ENCODE data around the gene PLA2G6.
"Not testable (repeated sequence)": the region's sequence is repeated elsewhere in the genome, so short reads cannot be mapped to it uniquely, and the experiment has no call there.

PLA2G6 gene

DNA sequence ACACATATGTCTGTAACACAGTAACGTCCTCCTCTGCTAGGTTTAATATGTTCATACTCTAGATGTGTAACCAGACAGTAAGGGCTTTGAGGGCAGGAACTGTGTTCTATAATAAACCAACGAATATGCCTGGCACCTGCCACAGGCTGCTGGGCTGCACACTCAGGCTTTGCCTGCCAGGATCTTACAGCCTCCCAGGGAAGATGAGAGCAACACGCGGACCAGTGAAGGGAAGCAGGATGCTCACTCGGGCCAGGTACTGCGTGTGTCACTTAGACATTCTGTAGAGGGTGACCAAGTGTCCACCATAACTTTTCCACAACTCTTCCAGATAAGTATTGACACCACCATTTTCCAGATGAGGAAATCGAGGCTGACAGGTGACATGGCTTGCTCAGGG, 49.5 kb downstream of the PLA2G6 start:
- no peak for DNase-seq (ENCODE audit: low read depth in 2 of 2)

DNA sequence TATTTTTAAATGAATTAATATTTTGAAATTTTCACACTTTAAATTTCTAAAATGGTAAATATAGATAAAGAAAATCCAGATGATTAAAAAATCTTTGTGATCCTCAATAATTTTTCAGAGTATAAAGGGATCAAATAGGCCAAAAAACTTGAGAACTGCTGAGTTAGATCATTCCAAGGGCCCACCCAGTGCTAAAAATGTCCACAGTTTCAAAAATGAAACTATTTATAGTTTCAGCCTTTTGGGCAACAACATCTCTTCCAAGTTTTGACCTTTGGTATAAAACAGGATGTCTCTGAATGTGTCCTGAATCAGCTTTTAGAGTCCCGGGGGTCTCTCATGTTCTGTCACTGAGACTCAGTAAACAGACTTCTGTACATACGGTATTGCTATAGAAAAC, 50.2 kb downstream of the PLA2G6 start:
- no peak for DNase-seq (ENCODE audit: low read depth in 2 of 2)

DNA sequence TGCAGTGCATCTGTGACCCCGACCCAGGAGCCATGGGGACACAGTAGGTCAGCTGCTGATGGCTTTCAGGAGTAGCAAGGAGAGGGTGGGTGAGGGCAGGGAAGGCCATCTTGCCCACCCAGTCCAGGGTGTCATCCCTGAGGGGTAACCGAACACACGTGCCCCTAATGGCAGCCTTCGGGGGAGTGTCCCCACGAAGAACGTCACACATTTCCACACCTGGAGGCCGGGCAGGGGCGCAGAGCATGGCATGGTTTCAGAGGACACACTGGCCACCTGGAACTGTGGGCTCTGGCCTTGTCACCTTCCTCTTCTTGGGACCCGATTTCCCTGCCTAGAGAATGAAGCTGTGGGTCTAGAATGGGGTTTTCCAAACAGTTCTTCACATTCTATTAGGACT, 51.8 kb downstream of the PLA2G6 start:
- no peak for DNase-seq (ENCODE audit: low read depth in 2 of 2)

DNA sequence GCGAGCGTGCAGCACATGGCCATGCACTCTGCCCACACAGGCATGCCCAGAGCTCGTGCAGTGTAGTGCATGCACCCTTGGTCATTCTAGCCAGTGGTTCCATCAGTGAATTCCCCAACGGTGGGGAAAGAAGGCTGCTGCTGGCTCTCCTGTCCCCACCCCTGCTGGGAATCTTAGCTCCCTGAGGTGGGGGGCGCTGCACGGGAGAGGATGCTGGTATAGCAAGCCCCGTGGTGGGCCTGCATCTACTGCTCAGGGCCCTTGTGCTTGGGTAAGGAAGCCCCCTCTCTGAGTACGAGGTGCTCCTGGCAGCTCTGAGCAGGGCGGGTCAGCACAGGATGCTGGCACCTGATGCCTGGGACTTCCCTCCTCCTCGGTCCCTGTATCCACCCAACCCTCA, 52.6 kb downstream of the PLA2G6 start:
- DNase-seq (ENCODE audit: low read depth in 2 of 2), result no peak

DNA sequence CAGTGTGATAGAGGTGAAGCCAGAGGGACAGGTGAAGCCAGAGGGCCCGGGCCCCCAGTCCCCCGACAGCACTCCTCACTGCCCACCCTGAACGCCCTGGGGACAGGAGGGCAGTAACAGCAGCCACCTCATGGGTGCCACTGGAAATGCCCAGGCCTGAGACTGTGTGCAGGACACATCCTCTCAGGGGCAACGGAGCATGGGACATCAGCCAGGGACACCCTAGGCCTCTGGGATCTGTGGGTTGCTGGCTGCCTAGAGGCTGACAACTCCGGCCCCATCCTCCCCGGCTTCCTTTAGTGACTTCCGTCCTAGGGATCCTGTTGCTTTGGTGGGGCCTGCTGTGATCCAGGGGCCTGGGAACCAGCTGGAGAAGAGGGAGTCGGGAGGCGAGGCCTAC, 53.8 kb downstream of the PLA2G6 start:
- no peak for DNase-seq (ENCODE audit: low read depth in 2 of 2)

DNA sequence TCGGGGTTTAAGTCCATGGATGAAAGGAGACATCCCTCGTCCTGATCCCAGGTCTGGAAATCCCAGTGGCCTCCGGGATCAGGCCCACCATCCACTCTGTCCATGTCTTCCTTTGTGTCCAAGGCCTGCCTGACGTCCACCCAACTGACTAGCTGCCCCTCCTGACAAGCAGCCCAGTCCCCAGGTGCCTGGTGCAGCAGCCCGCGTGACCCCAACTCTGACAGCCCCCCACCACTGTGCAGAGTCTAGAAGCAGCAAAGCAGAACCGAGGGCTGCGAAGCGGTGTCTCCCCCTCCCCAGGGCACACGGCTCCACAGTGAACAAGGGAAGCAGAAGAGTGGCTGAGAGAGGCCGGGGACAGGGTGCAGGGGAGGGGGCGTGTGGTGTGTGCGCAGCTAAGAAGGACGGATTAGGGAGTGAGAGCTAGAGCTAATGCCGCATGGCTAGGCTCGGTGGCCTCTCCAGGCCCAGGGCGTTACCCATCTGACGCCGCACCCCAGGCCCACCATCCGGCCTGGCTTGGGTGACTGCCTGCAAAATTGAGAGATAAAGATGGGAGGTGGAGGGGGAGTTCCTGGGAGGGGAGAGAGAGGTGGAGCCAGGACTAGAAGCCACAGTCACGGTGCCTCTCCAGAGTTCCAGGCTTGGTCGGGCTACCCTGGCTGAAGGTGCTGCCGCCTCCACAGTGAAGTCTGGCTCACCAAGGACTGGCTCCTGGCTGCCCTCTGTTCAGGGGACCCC, 54.5 kb downstream of the PLA2G6 start:
- DNase-seq (ENCODE audit: low read depth in 2 of 2), result no peak

DNA sequence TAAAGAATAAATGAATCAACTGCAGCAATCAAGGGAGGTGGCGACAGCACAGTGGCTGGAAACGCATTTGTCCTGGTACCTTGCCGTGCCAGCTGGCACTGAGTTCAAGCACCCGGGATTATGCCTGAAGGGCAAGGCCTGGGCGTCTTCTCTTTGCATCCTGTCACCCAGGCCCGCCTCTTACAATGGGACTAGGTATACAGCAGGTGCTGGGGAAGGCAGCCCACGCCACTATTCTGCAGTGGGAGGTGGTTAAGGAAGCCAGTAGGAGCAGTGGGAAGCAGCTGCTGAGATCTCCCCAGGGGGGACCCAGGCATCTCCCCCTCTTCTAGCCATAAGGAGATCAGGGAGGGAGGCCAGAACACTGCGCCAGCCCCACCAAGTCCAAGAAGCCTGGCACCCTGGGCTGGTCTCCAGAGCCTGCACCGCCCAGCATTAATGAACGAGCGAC, 55.9 kb downstream of the PLA2G6 start:
- DNase-seq (ENCODE audit: low read depth in 2 of 2), result no peak

DNA sequence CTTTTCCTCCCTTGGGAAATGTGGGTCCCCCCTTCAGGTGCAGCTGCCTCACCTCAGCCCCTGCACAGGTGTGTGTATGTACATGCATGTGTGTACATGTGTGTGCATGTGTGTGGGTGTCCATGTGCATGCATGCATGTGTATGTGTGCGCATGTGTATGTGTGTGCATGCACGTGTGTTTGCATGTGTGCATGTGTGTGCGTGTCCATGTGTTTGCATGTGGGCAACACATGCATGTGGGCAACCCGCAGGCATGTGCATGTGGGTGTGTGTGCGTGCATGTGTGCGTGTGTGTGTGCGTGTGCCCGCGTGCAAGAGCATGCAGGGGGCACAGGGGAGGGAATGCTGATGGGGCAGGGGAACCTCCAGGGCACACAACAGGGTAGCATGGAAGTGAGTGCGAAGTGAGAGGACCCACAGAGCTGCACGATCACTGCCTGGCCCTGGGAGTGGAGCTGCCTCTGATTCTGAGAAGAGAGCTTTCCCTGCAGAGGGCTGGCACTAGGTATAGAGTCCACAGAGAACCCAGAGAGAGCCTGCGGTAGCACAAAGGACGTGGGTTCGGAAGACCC, 56.5 kb downstream of the PLA2G6 start:
- no peak for DNase-seq (ENCODE audit: low read depth in 2 of 2)

DNA sequence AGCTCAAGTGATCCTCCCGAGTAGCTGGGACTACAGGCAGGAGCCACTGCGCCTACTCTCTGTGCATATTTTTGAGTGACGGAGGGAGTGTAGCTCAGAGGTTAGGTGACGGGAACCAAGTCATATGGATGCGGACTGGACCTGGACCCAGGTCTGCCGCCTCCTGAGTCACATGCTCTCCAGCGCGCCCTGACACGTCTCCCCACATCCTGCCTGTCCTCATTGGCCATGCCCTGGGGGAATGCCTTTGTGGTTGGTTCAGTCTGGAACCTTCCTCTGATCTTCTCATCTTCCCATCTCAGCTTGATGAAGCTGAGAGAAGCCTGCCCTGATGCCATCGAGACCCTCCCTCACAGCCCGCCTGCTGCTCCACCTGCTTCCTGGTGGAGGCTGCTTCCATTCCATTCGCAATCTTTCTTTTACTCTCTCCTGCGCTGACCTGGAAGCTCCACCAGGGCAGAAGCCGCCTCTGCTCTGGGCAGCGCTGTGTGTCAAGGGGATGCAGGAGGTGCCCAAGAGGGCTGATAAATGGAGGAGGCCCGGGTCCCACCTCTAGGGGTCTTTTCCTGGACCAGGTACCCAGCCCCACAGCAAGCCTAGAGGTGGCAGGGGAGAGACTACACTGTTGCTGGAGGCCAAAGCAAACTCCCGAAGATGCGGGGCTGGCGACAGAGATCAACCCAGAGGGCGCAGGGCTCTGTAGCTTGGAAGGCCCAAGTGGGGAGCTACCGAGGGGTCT, 57.2 kb downstream of the PLA2G6 start:
- no peak for DNase-seq (ENCODE audit: low read depth in 2 of 2)

DNA sequence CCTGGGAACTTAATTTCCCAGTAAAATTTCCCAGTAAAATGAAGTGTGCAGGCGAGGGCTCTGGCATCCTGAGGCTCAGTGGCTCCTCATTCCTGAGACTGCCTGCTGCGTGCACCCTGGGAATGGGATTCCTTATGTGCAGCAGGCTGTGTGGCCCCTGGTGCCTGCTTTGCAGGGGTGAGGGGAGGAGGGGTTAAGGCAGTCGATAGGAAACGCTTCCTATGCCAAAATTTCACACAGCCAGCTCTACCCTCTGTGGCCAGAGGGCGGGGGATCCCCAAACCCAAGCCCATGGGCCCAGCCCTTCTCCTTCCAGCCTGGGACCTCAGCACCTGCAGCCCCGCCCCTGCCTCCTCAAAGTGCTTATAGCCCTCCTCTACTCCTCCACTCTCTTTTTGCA, 59.0 kb downstream of the PLA2G6 start:
- DNase-seq (ENCODE audit: low read depth in 2 of 2), result no peak

DNA sequence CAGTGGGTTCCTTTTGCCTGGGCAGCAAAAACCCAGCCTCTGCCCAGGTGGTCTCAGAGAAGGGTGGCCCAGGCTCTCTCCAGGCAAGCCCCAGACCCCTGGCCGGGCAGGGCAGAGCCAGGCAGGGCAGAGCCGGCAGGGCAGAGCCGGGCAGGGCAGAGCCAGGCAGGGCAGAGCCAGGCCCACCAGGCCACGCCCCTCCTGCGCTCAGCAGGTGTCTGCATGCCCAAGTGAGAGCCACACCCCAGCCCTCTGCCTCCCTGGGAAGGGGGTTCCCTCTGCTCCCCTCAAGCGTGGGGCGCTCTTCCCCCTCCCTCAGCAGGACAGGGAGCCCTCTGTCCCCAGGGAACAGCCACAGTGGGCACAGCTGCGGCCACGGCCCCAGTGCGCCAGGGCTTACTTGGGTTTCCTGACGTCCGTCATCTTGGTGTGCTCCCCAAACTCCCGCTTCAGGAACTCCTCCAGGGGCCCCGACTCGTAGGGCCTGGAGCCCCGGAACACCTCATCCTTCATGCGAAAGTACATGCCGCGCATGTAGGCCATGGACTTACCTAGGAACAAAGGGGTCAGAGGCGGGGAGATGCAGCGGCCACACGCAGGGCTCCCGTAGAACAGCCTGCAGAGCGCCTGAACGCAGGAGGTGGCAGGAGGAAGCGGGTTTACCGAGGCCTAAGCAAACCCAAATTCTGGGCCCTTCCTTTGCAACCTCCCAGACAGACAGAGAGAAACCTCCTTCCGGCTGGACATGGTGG, 61.1 kb downstream of the PLA2G6 start:
- no peak for DNase-seq (ENCODE audit: low read depth in 2 of 2)

DNA sequence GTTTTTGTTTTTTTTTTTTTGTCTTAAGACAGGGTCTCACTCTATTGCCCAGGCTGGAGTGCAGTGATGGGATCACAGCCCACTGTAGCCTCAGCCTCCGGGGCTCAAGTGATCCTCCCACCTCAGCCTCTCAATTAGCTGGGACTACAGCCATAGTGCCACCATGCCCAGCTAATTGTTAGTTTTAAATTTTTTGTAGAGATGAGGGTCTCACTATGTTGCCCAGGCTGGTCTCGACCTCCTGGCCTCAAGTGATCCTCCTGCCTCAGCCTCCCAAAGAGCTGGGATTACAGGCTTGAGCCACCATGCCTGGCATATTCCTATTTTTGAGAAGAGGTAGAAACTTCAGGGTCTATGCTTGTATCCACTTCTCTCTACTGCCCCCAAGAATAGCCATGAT, 62.9 kb downstream of the PLA2G6 start:
- DNase-seq (ENCODE audit: low read depth in 2 of 2), result not testable (repeated sequence)

DNA sequence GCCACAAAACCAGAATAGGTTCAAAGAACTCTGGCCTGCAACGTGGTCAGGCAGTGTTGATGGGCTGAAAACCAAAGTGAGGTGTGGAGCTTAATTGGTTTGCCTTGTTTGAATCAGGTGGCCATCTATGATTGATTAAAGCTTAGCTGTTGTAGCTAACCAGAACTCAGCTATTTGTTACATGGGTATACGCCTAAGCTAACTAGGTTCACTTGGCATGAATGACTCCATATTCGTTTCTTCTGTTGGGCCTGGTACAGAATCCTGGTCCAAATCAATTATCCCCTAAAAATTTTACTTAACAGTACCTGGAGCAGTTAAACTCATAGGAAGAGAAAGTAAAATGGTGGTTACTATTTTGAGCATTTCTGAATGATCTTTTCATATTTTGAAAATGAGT, 63.4 kb downstream of the PLA2G6 start:
- DNase-seq (ENCODE audit: low read depth in 2 of 2), result no peak

DNA sequence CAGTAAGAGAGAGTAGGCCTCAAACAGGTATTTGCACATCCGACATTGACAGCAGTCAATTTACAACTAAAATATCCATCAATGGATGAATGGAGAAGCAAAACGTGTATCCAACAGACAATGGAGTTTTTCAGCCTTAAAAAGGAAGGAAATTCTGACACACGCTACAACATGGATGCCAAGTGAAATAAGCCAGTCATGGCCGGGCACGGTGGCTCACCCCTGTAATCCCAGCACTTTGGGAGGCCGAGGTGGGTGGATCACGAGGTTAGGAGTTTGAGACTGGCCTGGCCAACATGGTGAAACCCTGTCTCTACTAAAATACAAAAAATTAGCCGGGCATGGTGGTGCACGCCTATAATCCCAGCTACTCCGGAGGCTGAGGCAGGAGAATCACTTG, 64.1 kb downstream of the PLA2G6 start:
- DNase-seq (ENCODE audit: low read depth in 2 of 2), result not testable (repeated sequence)

DNA sequence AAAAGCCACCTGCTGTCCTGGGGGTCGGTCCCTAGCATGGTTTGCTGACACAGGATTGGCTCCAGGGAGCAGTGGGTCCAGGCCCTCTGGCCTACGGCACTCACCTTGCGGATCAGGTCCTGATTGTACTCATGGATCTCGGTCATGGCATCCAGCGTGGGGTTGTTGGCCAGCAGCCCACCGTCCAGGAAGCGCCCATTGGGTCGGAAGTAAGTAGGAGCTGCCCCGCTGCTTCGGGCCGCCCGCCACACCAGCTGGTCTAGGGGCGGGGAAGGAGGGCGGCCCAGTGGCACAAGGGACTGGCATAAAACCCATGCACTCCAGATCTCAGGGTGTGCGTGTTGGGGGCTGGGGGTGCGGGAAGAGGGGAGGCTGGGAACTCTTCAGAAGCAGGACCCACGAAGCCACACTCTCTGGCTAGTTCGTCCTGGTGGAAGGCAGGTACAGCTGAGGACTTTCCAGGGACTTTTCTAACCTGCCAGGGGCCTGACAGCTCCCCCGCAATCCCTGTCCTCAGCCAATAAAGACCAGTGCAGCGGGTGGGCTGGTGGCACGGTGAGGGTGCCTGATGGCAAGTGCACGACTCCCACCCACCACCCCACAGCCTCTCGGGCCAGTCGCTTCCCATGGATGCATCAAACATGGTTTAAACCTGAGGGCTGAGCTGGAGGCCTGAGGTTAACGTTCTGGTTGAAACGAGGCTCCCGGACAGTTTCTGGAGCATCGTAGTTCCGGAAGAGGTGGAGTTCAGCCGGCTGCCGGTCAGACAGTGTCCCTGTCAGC, 66.0 kb downstream of the PLA2G6 start:
- no peak for DNase-seq (ENCODE audit: low read depth in 2 of 2)

DNA sequence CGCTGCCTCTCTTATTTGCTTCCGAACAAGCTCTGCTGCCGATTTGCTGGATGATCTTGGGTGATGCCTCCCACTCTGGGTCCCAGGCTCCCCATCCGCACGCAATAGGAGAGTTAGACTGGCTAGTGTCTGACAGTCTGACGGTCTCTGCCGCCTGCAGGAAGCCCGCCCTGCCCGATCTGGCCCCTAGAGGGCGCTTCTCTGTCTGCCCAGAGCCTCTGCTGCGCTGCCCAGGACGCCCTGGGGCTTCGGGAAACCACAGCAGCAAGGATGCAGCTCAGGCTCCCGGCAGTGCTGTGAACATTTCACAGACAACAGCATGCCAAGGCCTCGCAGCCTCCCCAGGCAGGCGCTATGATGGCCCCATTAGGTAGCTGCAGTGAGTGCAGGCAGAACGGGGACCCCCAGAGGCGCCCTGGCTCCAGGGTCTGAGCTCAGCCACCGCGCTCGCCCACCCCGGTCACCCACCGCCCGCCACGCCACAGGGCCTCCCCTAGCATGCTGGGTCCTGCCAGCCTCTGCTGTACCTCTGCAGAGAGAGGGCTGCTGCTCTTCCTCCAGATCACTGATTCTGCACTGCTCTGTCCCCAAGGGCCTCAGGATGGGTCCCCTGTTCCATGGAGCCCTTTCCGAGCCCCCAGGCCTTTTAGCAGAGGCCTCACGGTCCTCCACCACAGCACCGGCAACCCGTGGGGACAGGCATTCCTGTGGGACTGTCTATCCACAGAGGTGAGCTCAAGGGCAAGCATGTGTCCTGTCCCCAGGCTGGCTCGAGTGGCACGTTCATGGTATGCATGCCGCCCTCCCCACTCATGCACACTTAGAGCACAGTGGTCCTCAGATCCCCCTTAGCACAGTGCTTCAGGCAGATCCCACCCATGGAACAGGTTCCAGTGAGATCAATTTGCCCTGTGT, 66.9 kb downstream of the PLA2G6 start:
- peak; percentile 26 to 52 for DNase-seq (ENCODE audit: low read depth in 2 of 2)

DNA sequence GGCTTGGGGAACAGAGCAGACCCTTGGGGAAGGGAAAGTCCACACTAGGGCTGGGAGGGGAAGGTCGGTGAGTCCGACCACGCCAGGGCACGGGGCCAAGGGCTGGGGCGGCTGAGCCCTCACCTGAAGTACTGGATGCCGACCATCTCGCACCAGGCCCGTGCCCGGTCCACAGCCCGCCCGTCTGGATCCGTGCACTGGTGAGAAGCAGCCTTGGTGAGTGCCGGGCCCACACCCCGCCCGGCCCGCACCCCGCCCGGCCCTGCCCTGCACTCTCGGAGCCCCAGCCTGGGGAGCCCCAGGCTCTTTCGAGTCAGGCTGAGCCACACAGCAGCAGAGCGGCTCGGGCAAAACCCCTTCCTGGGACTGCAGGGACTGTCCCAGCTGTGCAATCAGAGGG, 69.2 kb downstream of the PLA2G6 start:
- DNase-seq (ENCODE audit: low read depth in 2 of 2), result no peak

DNA sequence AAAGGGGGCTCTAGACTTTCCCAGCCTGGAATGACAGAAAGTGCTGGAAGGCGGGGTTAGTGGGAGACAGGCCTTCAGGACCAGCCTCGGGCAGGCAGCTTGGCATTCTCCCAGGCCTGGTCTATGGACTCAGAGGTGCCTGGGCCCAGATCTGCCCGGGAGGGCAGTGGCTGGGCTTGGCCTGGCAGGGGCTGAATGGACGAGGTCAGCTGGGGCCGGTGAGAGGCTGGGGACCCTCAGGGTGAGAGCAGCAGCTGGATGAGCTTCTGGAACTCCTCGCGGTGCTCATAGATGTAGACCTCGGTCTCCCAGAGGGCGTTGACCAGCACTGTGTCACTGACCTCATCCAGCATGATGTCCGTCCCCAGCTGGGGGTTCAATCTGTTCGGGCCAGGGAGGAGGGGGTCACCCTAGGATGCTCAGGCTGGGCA, 69.7 kb downstream of the PLA2G6 start:
- no peak for DNase-seq (ENCODE audit: low read depth in 2 of 2)

DNA sequence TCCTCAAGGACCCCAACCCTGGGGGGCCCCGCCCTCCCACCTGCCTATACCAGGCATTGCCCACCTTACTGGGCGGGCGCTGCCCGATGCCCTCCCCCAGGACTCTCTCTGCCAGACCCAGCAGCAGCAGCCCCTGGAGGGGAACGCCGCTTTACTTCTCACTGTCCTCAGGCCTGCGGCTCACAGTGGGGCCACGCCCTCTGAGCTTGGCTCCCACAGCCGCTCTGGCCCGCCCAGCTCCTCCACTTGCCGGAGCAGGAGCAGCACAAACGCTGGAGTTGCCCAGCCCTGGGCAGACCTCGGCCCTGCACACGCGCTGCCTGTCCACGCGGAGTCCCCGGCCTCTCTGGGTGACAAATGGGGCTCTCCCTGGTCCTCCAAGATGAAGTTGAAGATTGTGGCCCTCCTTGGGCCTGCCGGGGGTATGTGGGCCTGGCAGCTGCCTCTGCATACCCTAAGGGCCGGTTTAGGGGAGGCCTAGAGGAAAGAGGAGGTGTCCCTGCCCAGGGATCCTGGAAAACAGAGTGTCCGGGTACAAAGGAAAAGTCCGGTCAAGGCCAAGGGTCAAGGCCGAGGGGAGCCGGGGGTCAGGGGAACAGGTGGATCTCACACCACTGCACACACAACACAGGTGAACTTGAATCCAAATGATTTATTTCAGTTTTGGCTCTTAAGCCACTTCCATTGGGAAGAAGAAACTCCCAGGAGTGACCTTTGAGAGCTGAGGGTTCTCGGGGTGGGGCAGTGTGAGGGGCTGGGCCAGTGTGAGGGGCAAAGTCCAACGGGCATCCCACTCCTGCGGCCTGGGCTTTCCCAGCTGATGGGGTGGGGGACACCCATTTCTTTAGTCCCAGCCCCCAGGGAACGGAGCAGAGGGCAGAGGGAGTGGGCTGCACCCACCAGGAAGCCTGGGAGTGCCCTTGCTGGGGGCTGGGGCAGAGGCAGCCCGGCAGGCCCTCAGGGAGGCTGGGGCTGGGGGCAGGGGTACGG, 70.5 kb downstream of the PLA2G6 start:
- no peak for DNase-seq (ENCODE audit: low read depth in 2 of 2)

Data from activated CD8-positive, alpha-beta memory T cell treated with anti-CD3 and anti-CD28 coated beads for 4 hours (primary cell).